Measurements from ENCODE around the gene IFT25. TPM values are rescaled to one million over a fixed set of nuclear protein-coding genes. Genes with fewer than 3 reads are reported as not detected.

IFT25 gene
- total and polyA plus RNA-seq, 2 donors from 2014 or later = 29.9 to 36.7 TPM

DNA sequence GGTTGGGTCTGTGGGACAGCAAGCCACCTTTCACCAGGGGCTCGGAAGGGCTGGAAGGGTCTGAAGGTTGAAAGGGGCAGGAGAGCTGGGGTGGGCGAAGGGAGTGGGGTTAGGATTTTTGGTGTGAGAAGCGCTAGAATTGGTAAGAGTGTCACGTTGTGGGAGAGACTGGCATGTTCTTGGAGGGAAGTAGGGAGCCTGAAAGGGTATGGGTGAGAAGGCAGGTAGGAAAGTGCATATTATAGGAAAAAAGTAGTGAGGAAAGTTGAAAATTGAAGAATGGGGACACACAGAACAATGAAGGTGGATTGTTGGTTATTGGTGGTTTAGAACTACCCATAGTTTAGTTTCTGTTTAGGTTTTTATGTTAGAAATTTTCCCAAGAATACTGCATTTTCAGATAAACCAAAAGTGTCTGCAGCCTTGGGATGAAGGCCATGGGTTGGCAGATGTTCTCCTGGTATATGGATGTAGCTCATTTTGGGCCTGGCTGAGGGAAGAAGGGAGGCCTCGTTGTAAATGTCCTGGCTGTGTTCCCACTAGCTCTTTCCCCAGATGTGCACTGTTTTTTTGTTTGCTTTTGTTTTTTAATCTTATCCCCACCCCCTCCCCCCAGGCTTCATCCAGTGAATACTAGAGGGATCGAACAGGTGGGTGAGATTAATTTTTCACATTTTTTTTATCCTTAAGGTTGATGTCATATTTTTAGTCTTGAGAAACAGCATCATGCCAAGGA is 1.8 kb upstream of the IFT25 start:
- intact Hi-C loops (cut with DNase I) = loop anchor here (10.0 kb wide), 1 partner anchor 53 kb away; the partner anchor contains the start of gene DIO1
- Histone ChIP-seq H3K27me3 (ENCODE audit: control insufficient read depth, insufficient read depth, low read length) (no peaks in the 10 kb centered on the region), H3K9ac (ENCODE audit: low read length in 3 of 3) (peak overlapping the region; percentile 39 to 59 (median 47)), H3K4me1 (ENCODE audit: control insufficient read depth in 2 of 3, insufficient read depth in 2 of 3, low read depth in 1 of 3, low read length in 3 of 3) (peaks cover 0 to 12% (median 3%) of the 10 kb centered on the region in 3 donors), H3K27ac (ENCODE audit: low read depth in 2 of 2, low read length in 2 of 2) (peak overlapping the region; percentile 85 to 89), H3K9me3 (ENCODE audit: control insufficient read depth in 2 of 3, insufficient read depth in 1 of 3, low read length in 3 of 3) (no peaks in the 10 kb centered on the region), H3K36me3 (ENCODE audit: control insufficient read depth in 2 of 3, insufficient read depth in 3 of 3, low read length in 3 of 3) (peaks cover 0 to 6% (median 3%) of the 10 kb centered on the region in 3 donors), H3K4me3 (ENCODE audit: low read length in 3 of 3) (peak overlapping the region; percentile 55 to 72 (median 67))
- TF ChIP-seq, protein P1, sequence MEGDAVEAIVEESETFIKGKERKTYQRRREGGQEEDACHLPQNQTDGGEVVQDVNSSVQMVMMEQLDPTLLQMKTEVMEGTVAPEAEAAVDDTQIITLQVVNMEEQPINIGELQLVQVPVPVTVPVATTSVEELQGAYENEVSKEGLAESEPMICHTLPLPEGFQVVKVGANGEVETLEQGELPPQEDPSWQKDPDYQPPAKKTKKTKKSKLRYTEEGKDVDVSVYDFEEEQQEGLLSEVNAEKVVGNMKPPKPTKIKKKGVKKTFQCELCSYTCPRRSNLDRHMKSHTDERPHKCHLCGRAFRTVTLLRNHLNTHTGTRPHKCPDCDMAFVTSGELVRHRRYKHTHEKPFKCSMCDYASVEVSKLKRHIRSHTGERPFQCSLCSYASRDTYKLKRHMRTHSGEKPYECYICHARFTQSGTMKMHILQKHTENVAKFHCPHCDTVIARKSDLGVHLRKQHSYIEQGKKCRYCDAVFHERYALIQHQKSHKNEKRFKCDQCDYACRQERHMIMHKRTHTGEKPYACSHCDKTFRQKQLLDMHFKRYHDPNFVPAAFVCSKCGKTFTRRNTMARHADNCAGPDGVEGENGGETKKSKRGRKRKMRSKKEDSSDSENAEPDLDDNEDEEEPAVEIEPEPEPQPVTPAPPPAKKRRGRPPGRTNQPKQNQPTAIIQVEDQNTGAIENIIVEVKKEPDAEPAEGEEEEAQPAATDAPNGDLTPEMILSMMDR (IDR thresholded peaks at IDR 0.05; ENCODE audit: borderline replicate concordance, extremely low read depth, insufficient read depth) = no peak
- FAIRE-seq (no peak), DNase-seq (no peak)

DNA sequence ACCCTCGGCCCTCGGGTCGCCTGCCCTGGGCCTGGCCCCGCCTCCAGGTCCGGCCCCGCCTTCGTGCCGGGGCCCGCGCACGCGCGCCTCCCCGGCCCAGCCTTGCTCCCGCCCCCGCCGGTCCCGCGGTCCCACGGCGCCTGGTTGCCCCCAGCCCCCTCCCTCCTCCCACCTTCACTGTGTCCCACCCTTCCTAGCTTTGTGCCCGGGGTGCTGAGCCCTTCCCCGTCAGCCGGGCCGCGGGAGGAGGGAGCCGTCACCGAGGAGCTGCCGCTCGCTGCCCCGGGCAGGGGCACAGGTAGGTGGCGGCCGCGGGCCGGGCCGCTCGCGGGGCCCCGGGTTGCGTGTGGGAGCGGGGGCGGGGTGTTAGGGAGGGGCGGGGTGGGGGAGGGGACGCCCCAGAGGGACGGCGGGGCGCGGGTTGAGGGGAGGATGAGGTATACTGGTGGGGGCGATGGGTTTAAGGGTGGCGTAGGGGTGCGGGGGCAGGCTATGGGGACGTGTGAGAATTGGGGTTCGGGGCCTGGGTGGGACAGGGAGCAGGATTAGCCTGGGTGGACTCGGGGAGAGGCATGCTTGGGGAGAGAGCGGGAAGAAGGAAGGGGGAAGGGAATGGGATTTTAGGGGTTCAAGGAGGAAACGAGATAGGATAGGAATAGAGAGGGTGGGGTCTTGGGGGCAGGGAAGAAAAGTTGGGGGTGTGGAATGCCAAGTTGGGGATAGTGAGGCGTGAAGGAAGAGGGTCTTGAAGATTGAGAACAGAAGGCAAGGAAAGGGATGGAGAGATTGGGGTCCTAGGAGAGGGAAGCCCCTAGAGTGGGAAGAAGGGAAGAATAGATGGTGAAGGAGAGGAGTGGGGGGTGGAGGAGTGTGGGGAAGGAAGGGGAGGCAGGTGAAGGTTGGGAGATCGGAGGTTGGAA is 1.0 kb upstream of the IFT25 start, which contains the start of gene LRRC42:
Gene LRRC42, plus strand, starts transcription at position 99 of the 920 bp plus-strand sequence. CDS start 5,650 bp downstream, outside the sequence.
- Histone ChIP-seq H3K9ac (ENCODE audit: low read length in 3 of 3) (peak within 1 kb of the TSS; percentile 47 to 82 (median 71)), H3K9me3 (ENCODE audit: control insufficient read depth in 2 of 3, insufficient read depth in 1 of 3, low read length in 3 of 3) (no peaks in the 10 kb centered on the region), H3K4me3 (ENCODE audit: low read length in 3 of 3) (peak within 1 kb of the TSS; percentile 74 to 91 (median 85)), H3K4me1 (ENCODE audit: control insufficient read depth in 2 of 3, insufficient read depth in 2 of 3, low read depth in 1 of 3, low read length in 3 of 3) (peaks cover 0 to 12% (median 3%) of the 10 kb centered on the region in 3 donors), H3K27me3 (ENCODE audit: control insufficient read depth, insufficient read depth, low read length) (no peaks in the 10 kb centered on the region), H3K36me3 (ENCODE audit: control insufficient read depth in 2 of 3, insufficient read depth in 3 of 3, low read length in 3 of 3) (no peaks in the 10 kb centered on the region), H3K27ac (ENCODE audit: low read depth in 2 of 2, low read length in 2 of 2) (peak within 1 kb of the TSS; percentile 89 to 92)
- DNase-seq = peak in 1 of 5 donors; percentile 49
- intact Hi-C loops (cut with DNase I) = loop anchor here (10.0 kb wide), 1 partner anchor 52 kb away; the partner anchor contains the start of gene DIO1
- no peak for FAIRE-seq
- TF ChIP-seq, protein P1 (IDR thresholded peaks at IDR 0.05; ENCODE audit: borderline replicate concordance, extremely low read depth, insufficient read depth) = peak; percentile 13

DNA sequence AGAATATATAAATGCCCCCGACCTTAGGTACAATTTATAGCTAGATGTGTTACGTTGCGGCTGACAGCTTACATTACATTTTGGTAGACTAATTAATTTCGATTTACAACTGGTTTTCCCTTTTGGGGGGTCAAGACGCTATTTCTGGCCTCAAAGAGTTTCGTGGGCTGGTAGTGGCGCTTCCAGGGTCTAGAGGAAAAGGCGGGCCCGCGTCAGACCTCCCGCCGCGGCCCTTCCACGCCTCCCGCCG is 391 bp downstream of the IFT25 start:
- no peak for DNase-seq
- Histone ChIP-seq H3K9me3 (ENCODE audit: control insufficient read depth in 2 of 3, insufficient read depth in 1 of 3, low read length in 3 of 3) (no peaks in the 10 kb centered on the region), H3K27me3 (ENCODE audit: control insufficient read depth, insufficient read depth, low read length) (no peaks in the 10 kb centered on the region), H3K36me3 (ENCODE audit: control insufficient read depth in 2 of 3, insufficient read depth in 3 of 3, low read length in 3 of 3) (no peaks in the 10 kb centered on the region), H3K9ac (ENCODE audit: low read length in 3 of 3) (peak overlapping the region; percentile 12 to 82 (median 71)), H3K27ac (ENCODE audit: low read depth in 2 of 2, low read length in 2 of 2) (peak overlapping the region; percentile 89 to 92), H3K4me1 (ENCODE audit: control insufficient read depth in 2 of 3, insufficient read depth in 2 of 3, low read depth in 1 of 3, low read length in 3 of 3) (peaks cover 0 to 12% (median under 1%) of the 10 kb centered on the region in 3 donors), H3K4me3 (ENCODE audit: low read length in 3 of 3) (peak overlapping the region; percentile 74 to 91 (median 85))
- FAIRE-seq = no peak
- intact Hi-C loops (cut with DNase I) = loop anchor here (10.0 kb wide), 1 partner anchor 50 kb away; the partner anchor contains the start of gene DIO1
- TF ChIP-seq, protein P1 (IDR thresholded peaks at IDR 0.05; ENCODE audit: borderline replicate concordance, extremely low read depth, insufficient read depth) = no peak

All from kidney (tissue), 14 donors.